ENCODE measurements around the gene NOC3L. TPM values are rescaled to one million over a fixed set of nuclear protein-coding genes. Genes with fewer than 3 reads are reported as not detected.

The NOC3L gene
- total RNA-seq, 4 donors from 2014 or later: 0.20 to 11.7 (median 3.4) TPM

DNA sequence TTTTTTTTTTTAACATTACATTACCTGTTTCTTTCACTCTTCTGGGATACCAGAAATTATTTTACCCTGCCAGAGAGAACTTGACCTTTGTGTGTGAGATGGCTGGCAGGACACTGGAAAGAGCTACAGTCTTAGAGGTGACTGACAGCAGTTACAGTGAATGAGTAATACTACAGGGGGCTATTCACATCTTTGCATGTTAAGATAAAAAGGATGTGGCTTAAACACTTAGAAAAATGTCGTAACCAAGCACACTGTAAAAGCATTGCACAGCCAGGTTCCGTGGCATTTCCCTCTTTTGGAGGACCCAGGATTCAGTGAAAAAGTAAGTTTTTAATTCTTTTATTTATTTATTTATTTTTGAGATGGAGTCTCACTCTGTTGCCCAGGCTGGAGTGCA, 20.8 kb upstream of the NOC3L start:
- WGBS, 2 donors (ENCODE audit: low coverage in 1 of 2): 61 to 92% methylated on average over 2 of the region's 2 CpGs

DNA sequence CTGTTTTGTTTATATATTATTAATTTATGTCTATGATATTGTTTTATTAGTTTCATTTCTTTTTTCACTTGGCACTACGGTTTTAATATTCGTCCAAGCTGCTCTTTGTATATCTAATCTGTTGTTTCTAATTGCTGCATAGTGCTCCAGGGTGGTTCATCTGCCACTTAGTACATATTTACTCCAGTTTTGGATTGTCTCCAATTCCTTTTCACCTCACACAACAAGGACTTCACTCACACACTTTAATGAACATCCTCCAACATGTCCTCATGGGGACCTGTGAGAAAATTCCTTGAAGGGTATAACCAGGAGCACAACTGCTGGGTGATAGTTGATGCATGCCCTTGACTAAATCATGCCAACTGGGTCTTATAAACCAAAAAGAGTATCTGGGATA, 14.1 kb upstream of the NOC3L start:
- Histone ChIP-seq H3K4me3 (no peak overlapping the region), H3K36me3 (no peaks in the 10 kb centered on the region), H3K27ac (no peak overlapping the region), H3K9me3 (no peaks in the 10 kb centered on the region), H3K4me1 (peaks cover 0 to 5% (median 0%) of the 10 kb centered on the region in 4 donors), H3K27me3 (peaks cover 7% of the 10 kb centered on the region)
- DNase-seq: no peak
- TF ChIP-seq, protein P1, sequence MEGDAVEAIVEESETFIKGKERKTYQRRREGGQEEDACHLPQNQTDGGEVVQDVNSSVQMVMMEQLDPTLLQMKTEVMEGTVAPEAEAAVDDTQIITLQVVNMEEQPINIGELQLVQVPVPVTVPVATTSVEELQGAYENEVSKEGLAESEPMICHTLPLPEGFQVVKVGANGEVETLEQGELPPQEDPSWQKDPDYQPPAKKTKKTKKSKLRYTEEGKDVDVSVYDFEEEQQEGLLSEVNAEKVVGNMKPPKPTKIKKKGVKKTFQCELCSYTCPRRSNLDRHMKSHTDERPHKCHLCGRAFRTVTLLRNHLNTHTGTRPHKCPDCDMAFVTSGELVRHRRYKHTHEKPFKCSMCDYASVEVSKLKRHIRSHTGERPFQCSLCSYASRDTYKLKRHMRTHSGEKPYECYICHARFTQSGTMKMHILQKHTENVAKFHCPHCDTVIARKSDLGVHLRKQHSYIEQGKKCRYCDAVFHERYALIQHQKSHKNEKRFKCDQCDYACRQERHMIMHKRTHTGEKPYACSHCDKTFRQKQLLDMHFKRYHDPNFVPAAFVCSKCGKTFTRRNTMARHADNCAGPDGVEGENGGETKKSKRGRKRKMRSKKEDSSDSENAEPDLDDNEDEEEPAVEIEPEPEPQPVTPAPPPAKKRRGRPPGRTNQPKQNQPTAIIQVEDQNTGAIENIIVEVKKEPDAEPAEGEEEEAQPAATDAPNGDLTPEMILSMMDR (IDR thresholded peaks at IDR 0.05): no peak
- TF ChIP-seq POLR2AphosphoS5 (IDR thresholded peaks at IDR 0.05): no peak
- no peak for TF ChIP-seq EP300 (IDR thresholded peaks at IDR 0.05; ENCODE audit: low read depth)
- no peak for TF ChIP-seq POLR2A (IDR thresholded peaks at IDR 0.05)
- in situ Hi-C loops (cut with MboI; ENCODE audit: low pct_ligation_motif_present in 1 of 4, low pct_unique_long_range_greater_than_20kb in 1 of 4, low sequenced_read_pairs in 3 of 4): no loop called here
- 50% methylated on average over 2 of the region's 2 CpGs for WGBS, 2 donors (ENCODE audit: low coverage in 1 of 2)
- intact Hi-C loops (cut with DNase I; ENCODE audit: low total_unique reads): no loop called here

More for the DNA sequence above, 20.8 kb upstream of the NOC3L start:
- H3K27me3 ChIP-seq: no peaks in the 10 kb centered on the region
- H3K36me3 ChIP-seq: no peaks in the 10 kb centered on the region
- H3K4me3 ChIP-seq: no peak overlapping the region
- no peaks in the 10 kb centered on the region for H3K9me3 ChIP-seq
- intact Hi-C loops (cut with DNase I; ENCODE audit: low total_unique reads): no loop called here
- peaks cover 0 to 28% (median 12%) of the 10 kb centered on the region in 4 donors for H3K4me1 ChIP-seq
- peak overlapping the region in 2 of 4 donors; percentile 41 to 67 for H3K27ac ChIP-seq
- no peak for TF ChIP-seq POLR2AphosphoS5 (IDR thresholded peaks at IDR 0.05)
- TF ChIP-seq POLR2A (IDR thresholded peaks at IDR 0.05): no peak
- TF ChIP-seq, protein P1 (IDR thresholded peaks at IDR 0.05): no peak
- no peak for TF ChIP-seq EP300 (IDR thresholded peaks at IDR 0.05; ENCODE audit: low read depth)
- in situ Hi-C loops (cut with MboI; ENCODE audit: low pct_ligation_motif_present in 1 of 4, low pct_unique_long_range_greater_than_20kb in 1 of 4, low sequenced_read_pairs in 3 of 4): no loop called here
- DNase-seq: no peak

DNA sequence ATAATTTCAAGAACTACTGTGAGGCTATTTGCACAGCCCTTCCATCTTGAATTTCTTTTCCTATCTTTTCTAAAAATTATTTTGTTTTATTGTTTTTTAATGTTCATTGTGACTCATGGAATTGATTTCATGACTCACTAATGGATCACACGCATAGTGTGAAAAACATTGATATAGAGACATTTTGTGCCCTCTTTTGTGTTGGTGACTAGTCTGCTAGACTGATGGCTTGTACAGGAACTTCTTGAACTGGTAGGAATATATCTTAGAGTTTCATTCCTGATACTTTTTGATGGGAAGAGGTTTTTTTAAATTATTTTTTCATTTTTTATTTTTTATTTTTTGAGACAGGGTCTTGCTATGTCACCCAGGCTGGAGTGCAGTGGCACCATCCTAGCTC, 12.6 kb upstream of the NOC3L start:
- Histone ChIP-seq H3K27ac (no peak overlapping the region), H3K4me3 (no peak overlapping the region), H3K4me1 (peaks cover 0 to 5% (median 0%) of the 10 kb centered on the region in 4 donors), H3K36me3 (no peaks in the 10 kb centered on the region), H3K27me3 (peaks cover 7% of the 10 kb centered on the region), H3K9me3 (no peaks in the 10 kb centered on the region)
- 85 to 89% methylated on average over 1 of the region's 1 CpG for WGBS, 2 donors (ENCODE audit: low coverage in 1 of 2)
- TF ChIP-seq, protein P1 (IDR thresholded peaks at IDR 0.05): no peak
- no peak for TF ChIP-seq POLR2AphosphoS5 (IDR thresholded peaks at IDR 0.05)
- TF ChIP-seq POLR2A (IDR thresholded peaks at IDR 0.05): no peak
- no peak for TF ChIP-seq EP300 (IDR thresholded peaks at IDR 0.05; ENCODE audit: low read depth)
- DNase-seq: no peak
- intact Hi-C loops (cut with DNase I; ENCODE audit: low total_unique reads): no loop called here
- in situ Hi-C loops (cut with MboI; ENCODE audit: low pct_ligation_motif_present in 1 of 4, low pct_unique_long_range_greater_than_20kb in 1 of 4, low sequenced_read_pairs in 3 of 4): no loop called here

DNA sequence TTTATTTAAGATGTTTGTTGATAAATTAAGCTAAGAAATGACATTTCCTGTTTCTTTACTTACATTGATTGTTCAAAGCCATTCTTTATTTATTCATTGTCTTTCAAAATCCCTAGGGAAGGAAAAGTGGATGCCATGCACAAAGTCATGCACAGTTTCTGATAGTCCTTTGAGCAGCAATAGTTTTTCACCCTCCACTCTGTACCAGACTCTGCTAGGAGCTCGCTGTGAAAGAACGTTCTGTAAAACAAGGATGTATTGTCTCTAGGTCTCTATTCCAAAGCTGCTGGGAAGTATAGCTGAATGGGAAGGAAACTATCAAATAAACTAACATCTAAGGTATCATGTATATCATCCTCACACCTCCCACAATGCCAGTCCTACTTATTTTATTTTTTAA, 7.8 kb upstream of the NOC3L start:
- TF ChIP-seq POLR2A (IDR thresholded peaks at IDR 0.05) (no peak), POLR2AphosphoS5 (IDR thresholded peaks at IDR 0.05) (no peak), EP300 (IDR thresholded peaks at IDR 0.05; ENCODE audit: low read depth) (no peak)
- TF ChIP-seq, protein P1 (IDR thresholded peaks at IDR 0.05): no peak
- Histone ChIP-seq H3K36me3 (no peaks in the 10 kb centered on the region), H3K4me1 (no peaks in the 10 kb centered on the region), H3K27ac (no peak overlapping the region), H3K27me3 (peaks cover 7% of the 10 kb centered on the region), H3K9me3 (no peaks in the 10 kb centered on the region), H3K4me3 (no peak overlapping the region)
- WGBS, 2 donors (ENCODE audit: low coverage in 1 of 2): 61 to 72% methylated on average over 2 of the region's 2 CpGs
- intact Hi-C loops (cut with DNase I; ENCODE audit: low total_unique reads): no loop called here
- in situ Hi-C loops (cut with MboI; ENCODE audit: low pct_ligation_motif_present in 1 of 4, low pct_unique_long_range_greater_than_20kb in 1 of 4, low sequenced_read_pairs in 3 of 4): no loop called here
- no peak for DNase-seq

Measured in transverse colon (tissue), 4 donors.